GM12801 (cell line): ENCODE results near the gene ST3GAL2.

ENCODE experiments used
- TF ChIP-seq, protein P1 (sequence below): IDR thresholded peaks from one replicate; pipeline ENCODE4 v1.5.1; 2011; ENCODE audit warnings: control low read depth; ENCODE audit not compliant: insufficient read length; ENCODE audit errors: extremely low read depth

The ST3GAL2 gene, protein sequence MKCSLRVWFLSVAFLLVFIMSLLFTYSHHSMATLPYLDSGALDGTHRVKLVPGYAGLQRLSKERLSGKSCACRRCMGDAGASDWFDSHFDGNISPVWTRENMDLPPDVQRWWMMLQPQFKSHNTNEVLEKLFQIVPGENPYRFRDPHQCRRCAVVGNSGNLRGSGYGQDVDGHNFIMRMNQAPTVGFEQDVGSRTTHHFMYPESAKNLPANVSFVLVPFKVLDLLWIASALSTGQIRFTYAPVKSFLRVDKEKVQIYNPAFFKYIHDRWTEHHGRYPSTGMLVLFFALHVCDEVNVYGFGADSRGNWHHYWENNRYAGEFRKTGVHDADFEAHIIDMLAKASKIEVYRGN

DNA sequence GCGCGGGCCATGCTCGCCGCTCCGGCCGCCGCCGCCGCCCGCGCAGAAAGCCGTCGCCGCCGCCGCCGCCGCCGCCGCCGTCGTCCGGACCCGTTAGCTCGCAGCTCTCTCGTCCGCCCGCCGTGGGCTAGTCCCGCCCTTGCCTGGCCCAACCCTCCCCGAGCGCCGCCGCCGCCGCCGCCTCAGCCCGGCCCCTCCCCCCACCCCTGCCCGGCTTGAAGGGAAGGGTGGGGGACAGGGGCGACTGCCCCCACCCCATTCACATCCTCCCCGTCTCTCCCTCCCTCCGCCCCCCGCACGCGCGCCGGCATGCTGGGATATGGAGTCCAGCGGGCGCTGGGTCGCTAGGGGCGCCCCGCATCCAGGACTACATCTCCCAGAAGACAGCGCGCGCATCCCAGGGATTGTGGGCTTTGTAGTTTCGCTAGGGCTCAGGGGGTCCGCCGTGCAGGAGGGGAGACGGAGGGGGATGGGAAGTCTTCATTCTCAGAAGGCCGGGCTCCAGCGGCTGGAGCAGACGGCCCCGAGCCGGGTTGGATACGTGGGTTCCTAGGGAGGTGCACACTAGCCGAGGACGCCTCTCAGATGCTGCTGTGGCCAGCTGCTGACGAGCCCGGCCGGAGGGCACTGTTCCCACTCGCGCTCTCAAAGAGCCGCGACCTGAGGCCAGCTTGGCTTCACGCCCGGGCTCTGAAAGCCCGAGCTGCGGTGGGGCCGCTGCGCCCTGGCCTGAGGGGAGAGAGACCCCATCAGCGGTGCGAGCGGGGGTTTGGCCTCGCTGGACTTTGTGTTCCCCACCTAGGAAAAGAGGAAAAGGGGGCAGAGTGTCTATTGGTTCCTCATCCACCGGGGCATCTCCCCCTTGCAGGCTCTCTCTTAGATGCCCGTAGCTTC lies at the start of gene ST3GAL2:
Gene ST3GAL2, minus strand, starts transcription at position 132 of the 894 bp plus-strand sequence. CDS start 40,570 bp downstream, outside the sequence.
- TF ChIP-seq, protein P1, sequence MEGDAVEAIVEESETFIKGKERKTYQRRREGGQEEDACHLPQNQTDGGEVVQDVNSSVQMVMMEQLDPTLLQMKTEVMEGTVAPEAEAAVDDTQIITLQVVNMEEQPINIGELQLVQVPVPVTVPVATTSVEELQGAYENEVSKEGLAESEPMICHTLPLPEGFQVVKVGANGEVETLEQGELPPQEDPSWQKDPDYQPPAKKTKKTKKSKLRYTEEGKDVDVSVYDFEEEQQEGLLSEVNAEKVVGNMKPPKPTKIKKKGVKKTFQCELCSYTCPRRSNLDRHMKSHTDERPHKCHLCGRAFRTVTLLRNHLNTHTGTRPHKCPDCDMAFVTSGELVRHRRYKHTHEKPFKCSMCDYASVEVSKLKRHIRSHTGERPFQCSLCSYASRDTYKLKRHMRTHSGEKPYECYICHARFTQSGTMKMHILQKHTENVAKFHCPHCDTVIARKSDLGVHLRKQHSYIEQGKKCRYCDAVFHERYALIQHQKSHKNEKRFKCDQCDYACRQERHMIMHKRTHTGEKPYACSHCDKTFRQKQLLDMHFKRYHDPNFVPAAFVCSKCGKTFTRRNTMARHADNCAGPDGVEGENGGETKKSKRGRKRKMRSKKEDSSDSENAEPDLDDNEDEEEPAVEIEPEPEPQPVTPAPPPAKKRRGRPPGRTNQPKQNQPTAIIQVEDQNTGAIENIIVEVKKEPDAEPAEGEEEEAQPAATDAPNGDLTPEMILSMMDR: no peak

DNA sequence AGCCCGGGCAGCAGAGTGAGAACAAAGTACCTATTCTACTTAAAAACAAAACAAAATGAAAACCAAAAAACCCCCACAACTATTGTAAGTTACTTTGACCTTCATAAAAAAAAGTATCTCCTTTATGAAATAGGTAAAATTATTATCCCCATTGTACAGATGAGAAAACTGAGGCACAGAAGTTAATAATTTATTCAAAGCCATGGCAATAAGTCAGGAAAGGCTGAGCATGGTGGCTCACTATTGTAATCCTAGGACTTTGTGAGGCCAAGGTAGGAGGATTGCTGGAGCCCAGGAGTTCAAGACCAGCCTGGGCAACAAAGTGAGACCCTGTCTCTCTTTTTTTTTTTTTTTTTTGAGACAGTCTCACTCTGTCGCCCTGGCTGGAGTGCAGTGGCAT lies 46.0 kb upstream of the ST3GAL2 start:
- TF ChIP-seq, protein P1: no peak

DNA sequence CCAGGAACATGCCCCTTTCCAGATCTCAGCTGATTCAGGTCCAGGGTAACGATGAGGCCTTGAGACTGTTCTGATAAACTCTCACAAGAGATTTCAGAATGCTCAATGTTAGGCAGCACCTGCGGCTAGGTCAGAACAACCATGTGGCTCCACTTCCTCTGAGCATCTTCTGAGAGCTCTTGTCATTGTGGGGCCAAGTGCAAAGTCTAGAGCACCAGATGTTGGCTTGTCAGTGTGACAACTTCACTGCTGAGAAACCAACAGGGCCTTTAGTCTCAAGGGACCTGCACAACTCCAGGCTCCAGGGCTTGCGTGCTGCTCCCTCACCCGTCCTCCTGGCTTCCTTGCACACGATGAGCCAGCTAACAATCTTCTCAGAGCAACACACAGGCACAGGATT lies 44.5 kb upstream of the ST3GAL2 start:
- TF ChIP-seq, protein P1: no peak

DNA sequence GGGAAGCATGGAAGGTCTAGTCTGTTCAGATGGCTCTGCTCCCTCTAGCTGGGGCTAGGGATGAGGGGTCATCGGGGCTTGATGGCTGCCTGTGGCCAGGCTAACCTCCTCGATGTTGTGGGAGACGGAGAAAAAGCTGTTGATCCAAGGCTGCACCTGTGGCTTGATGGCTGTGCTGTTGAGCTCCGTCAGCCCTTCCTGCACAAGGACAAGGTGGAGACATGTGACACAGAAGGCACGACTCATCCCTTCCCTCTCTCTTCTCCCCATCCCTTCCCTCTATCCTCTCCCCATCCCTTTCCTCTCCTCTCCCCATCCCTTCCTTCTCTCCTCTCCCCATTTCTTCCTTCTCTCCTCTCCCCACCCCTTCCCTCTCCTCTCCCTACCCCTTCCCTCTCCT lies 43.7 kb upstream of the ST3GAL2 start:
- TF ChIP-seq, protein P1: no peak

DNA sequence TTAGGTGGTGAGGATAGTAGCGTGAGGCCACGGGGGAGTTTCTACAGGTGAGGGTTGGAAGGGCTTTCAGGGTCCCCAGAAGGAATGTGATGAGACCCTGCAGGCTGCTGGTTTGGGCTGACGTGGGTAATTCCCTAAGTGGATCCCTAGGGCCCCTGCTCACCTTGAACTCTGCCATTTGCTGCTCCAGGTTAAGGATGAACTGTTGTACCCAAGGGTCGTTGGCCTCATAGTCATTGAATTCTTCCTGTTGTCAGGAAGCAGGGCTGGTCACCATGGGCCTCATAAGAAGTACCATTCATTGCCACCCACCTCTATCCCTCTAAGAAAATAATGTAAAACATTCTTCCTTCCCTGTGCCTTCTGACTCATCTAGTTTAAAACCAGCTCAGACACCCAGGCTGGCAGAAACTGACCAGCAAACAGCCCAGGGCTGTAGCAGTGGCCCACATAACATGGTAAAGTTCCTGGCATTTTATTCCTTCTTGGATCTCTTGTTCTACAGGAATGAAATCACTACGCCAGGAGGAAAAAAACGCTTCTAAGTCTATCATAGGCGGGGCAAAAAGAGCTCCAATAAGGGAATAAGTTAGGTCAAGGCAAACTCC lies 43.1 kb upstream of the ST3GAL2 start:
- TF ChIP-seq, protein P1: no peak

DNA sequence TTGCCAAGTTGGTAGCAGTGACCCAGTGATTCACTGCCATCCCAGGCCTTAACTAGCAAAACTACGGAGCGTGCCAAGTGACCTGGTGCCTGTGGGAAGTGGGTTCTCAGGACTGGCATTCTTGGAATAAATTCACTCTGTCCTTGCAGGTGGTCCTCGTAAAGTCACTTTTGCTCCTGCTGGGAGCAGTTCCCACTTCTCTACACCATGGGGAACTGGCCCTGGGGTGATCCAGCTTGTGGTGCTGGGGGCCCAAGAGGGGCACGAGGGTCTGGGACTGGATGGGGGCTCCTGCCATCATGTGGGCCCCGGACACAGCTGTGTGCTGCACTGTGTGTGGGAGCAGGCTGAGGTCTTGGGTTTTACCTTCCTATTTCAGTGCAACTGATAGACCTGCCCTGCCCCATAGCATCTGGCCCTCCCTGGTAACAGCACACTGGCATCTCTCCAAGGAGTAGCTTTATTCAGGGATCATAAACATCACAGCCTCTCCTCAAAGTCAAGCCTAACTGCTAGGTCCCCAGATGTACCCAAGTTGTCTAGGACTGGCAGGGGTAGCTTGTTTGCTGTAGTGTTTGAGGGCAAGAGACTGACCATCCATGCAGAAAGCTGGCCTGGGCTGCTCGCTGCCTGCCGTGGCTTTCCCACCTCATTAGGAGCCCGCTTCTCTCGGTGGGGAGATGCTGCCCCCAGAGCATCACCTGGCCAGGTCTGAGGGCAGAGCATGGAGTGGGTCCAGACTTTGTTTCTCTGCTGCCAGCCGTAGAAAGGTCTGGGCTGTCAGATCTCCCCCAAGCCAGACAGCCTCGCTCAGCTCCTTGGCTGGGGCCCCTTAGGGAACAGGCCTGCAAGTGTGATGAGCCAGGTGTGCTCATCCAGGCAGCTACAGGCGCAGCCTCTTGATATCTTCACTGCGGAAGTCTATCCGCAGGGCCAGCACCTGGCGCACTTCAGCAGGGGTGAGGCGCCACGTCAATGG lies 41.5 kb upstream of the ST3GAL2 start:
- TF ChIP-seq, protein P1: no peak
